Astrocyte of the cerebellum (primary cell): ENCODE results near the gene SLC5A12.

Experiments used
- DNase-seq: peaks from one replicate; pipeline ENCODE4 v3.0.0-alpha.2; 2011; ENCODE audit warnings: low read depth
- H3K4me3 ChIP-seq: 2 replicates; pipeline ENCODE4 v1.5.1; 2011; ENCODE audit warnings: mild to moderate bottlenecking, low read depth, low read length, moderate library complexity
- in situ Hi-C: cut with HindIII; loops from 2 replicates; pipeline ENCODE4 v1.10.0; 2017; ENCODE audit warnings: low sequenced_read_pairs
- TF ChIP-seq, protein P1 (sequence below): IDR thresholded peaks from 2 replicates; pipeline ENCODE4 v1.5.1; 2012; ENCODE audit warnings: low read length, low read depth, moderate library complexity, mild to moderate bottlenecking; ENCODE audit errors: missing control alignments

SLC5A12 gene

DNA sequence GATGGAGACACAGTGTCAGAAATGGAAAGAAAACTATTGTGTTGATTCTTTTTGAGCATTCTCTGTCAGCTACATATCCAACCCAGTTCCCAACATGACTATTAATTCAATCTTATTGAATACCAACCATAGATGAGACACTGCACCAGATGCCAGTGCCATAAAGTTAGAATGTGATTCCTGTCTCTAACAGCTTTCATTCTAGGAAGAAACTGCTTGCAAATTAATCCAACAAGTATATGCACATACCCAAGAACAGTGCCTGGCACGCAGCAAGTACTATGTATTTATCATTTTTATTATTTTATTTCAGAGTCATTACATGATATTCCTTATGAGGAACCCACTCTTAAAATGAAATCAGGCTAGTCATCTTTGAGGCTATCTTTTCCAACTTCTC lies 34.5 kb downstream of the SLC5A12 start:
- TF ChIP-seq, protein P1, sequence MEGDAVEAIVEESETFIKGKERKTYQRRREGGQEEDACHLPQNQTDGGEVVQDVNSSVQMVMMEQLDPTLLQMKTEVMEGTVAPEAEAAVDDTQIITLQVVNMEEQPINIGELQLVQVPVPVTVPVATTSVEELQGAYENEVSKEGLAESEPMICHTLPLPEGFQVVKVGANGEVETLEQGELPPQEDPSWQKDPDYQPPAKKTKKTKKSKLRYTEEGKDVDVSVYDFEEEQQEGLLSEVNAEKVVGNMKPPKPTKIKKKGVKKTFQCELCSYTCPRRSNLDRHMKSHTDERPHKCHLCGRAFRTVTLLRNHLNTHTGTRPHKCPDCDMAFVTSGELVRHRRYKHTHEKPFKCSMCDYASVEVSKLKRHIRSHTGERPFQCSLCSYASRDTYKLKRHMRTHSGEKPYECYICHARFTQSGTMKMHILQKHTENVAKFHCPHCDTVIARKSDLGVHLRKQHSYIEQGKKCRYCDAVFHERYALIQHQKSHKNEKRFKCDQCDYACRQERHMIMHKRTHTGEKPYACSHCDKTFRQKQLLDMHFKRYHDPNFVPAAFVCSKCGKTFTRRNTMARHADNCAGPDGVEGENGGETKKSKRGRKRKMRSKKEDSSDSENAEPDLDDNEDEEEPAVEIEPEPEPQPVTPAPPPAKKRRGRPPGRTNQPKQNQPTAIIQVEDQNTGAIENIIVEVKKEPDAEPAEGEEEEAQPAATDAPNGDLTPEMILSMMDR, result no peak
- H3K4me3 ChIP-seq, result no peak overlapping the region
- no peak for DNase-seq
- in situ Hi-C loops, result no loop called here

DNA sequence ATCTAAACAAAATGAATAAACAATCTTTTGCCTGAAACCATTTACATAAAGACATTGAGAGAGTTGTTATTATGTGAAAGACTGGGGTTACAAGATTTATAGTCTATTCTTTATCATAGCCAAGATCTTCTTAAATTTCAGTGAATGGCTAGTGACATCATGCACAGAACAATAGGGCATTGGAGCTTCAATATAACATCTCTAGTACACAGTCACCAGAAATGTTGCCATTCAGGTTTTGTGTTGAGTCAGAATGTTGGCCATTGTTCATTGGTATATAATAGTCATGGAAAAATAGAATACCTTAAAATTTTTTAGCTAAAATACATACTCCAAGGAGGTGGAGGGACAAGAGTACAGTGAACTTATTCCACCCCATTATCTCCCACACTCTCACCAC lies 44.3 kb downstream of the SLC5A12 start:
- no peak overlapping the region for H3K4me3 ChIP-seq
- TF ChIP-seq, protein P1, result no peak
- in situ Hi-C loops, result no loop called here

DNA sequence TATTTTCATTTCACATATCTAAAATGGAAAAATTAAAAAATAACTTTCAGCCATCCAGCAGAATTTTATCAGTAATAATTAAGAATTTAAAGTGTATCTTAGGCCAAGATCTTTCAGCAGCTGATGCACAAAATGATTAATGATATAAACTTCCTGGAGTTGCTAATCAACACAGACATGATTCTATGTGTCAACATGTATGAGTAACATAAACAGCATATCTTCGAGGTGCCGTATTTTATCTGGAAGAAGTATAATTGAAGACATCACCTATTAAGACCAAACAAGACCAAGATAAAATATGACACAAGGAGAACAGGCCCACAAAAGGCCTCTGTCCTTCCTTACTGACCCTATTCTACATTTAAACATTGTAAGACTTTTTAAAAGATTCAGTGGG lies 45.2 kb downstream of the SLC5A12 start:
- H3K4me3 ChIP-seq, result no peak overlapping the region
- TF ChIP-seq, protein P1, result no peak
- DNase-seq, result no peak
- in situ Hi-C loops, result no loop called here

More for the DNA sequence above, 44.3 kb downstream of the SLC5A12 start:
- DNase-seq, result no peak

DNA sequence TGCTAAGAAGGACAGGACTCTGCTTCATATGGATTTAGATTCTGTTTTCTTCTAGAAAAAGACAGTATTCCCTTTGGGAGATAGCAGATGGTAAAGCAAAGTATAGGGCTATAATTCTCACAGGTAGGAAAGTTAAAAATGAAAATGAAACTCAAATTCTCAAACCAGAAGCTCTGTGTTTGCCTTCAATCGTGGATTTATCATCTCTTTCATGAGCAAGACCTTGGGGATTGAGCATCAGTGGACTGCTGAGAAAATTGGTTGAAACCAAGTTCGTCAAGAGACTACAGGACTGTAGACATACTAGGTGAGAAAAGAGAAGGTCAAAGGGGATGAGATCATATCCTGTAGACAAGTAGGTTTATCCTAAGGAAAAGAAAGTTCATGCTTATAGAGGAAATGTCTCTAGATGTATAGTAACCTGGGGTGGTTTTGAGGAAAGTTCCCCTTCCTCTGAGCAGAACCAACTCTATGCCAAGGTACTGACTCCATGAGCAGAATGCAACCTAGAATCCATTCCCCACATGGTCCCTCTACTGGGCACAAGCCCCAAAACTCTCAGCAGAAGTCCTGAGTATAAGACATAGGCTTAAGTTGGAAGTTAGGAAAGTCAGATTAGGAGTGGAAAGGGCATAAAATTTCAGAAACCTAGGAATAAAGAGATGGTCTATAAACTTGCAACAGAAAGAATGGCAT lies 46.5 kb downstream of the SLC5A12 start:
- in situ Hi-C loops, result no loop called here
- no peak overlapping the region for H3K4me3 ChIP-seq
- DNase-seq, result no peak
- TF ChIP-seq, protein P1, result no peak

DNA sequence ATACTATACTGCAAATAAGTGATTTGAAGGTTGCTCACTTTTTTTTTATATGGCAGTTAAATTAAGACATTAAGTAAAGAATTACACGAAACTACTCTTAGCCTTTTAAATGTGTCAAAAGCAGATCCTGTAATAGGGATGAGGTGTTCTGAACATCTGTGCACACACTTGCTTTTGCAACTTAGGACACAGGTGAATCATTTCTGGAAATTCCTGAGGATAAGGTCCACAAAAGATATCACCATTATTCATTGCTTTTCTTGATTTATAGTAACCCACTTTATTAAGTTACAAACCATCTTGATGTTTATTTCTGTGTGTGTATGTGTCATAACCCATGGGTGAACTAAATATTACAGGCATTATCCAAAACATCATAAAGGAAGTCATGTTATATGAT lies 55.9 kb downstream of the SLC5A12 start:
- in situ Hi-C loops, result no loop called here
- H3K4me3 ChIP-seq, result no peak overlapping the region
- DNase-seq, result no peak
- TF ChIP-seq, protein P1, result no peak

DNA sequence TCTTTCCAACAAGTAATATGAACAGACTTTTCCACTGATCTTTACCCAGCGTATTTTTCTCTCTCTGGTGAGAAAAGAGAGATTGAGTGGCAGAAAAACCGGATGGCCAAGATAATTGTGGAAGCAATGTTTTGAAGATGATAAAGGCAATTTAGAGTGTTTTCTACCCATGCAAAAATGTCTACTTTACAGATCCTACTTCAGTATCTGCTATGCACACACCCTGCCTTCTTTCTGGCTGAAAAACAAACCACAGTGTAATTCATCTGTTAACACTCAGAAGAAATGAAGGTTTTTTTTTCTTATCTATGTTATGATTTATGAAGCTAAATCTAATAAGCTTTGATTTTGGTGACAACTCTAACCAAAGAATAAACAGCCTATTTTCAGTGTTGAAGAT lies 56.8 kb downstream of the SLC5A12 start:
- no peak for DNase-seq
- TF ChIP-seq, protein P1, result no peak
- in situ Hi-C loops, result no loop called here
- no peak overlapping the region for H3K4me3 ChIP-seq
